ENCODE measurements around the gene PINK1.
"Not testable (repeated sequence)": the region's sequence is repeated elsewhere in the genome, so short reads cannot be mapped to it uniquely, and the experiment has no call there.

The PINK1 gene

GRCh38 chr1:20633190-20634064, at the start of gene PINK1:
PINK1 (plus strand) TSS chr1:20633458; CDS start chr1:20633549, 91 bp downstream.
- peak; percentile 52 for DNase-seq (ENCODE audit: low spot score)

GRCh38 chr1:20584890-20585289, 48.4 kb upstream of the PINK1 start:
- DNase-seq (ENCODE audit: low spot score) = no peak

GRCh38 chr1:20586953-20587660, 46.2 kb upstream of the PINK1 start:
- no peak for DNase-seq (ENCODE audit: low spot score)

GRCh38 chr1:20587661-20588053, 45.6 kb upstream of the PINK1 start:
- no peak for DNase-seq (ENCODE audit: low spot score)

- DNase-seq (ENCODE audit: low spot score) = no peak
Observed at GRCh38 chr1:20588634-20589225, 44.5 kb upstream of the PINK1 start, which contains the start of gene CDA. CDA (plus strand) TSS chr1:20589097; CDS start chr1:20589130, 33 bp downstream.

- DNase-seq (ENCODE audit: low spot score) = no peak
Observed at GRCh38 chr1:20589331-20590278, 43.7 kb upstream of the PINK1 start.

- DNase-seq (ENCODE audit: low spot score) = no peak
Observed at GRCh38 chr1:20590306-20590777, 42.9 kb upstream of the PINK1 start.

GRCh38 chr1:20593756-20594155, 39.5 kb upstream of the PINK1 start:
- DNase-seq (ENCODE audit: low spot score) = no peak

GRCh38 chr1:20594746-20595145, 38.5 kb upstream of the PINK1 start:
- no peak for DNase-seq (ENCODE audit: low spot score)

- no peak for DNase-seq (ENCODE audit: low spot score)
Observed at GRCh38 chr1:20596106-20596505, 37.2 kb upstream of the PINK1 start.

GRCh38 chr1:20597650-20598049, 35.6 kb upstream of the PINK1 start:
- DNase-seq (ENCODE audit: low spot score) = no peak

GRCh38 chr1:20600156-20600555, 33.1 kb upstream of the PINK1 start:
- DNase-seq (ENCODE audit: low spot score) = no peak

- no peak for DNase-seq (ENCODE audit: low spot score)
Observed at GRCh38 chr1:20601129-20601825, 32.0 kb upstream of the PINK1 start.

GRCh38 chr1:20602851-20603450, 30.3 kb upstream of the PINK1 start:
- no peak for DNase-seq (ENCODE audit: low spot score)

GRCh38 chr1:20603504-20604464, 29.5 kb upstream of the PINK1 start:
- DNase-seq (ENCODE audit: low spot score) = no peak

GRCh38 chr1:20604678-20605077, 28.6 kb upstream of the PINK1 start:
- DNase-seq (ENCODE audit: low spot score) = no peak

- DNase-seq (ENCODE audit: low spot score) = not testable (repeated sequence)
Observed at GRCh38 chr1:20606801-20607570, 26.3 kb upstream of the PINK1 start.

GRCh38 chr1:20609541-20609940, 23.7 kb upstream of the PINK1 start:
- no peak for DNase-seq (ENCODE audit: low spot score)
